NCI-H1048 (cell line): Measurements from ENCODE around the gene PP2D1.
"Not testable (repeated sequence)": the region's sequence is repeated elsewhere in the genome, so short reads cannot be mapped to it uniquely, and the experiment has no call there.

Source experiments
- DNase-seq: peaks from one replicate; lab custom pipeline; 2025; lab: John Stamatoyannopoulos, UW

PP2D1 gene

DNA sequence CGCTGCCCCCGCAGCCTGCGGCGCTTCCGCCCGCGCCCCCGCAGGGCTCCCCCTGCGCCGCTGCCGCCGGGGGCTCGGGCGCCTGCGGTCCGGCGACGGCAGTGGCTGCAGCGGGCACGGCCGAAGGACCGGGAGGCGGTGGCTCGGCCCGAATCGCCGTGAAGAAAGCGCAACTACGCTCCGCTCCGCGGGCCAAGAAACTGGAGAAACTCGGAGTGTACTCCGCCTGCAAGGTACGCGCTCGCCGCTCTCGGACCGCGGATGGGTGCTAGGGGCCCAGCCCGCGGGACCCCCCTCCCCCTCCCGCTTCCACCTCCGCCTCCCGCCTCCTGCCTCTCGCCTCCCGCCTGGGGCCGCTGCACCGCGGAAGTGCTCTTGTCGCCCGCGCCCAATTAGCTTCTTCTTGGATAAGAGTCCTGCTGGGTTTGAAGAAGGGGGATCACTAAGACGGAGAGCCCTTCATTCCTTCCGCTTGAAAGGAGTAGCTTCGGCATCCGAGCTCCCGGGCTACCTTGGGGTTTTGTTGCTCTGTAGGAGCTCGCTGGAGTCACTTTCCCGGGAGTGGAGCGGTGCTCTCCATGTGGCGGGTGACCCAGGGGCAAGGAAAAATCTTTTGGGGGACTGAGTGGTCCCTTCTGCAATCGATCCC is 28.6 kb upstream of the PP2D1 start:
- peak; percentile 31 for DNase-seq

DNA sequence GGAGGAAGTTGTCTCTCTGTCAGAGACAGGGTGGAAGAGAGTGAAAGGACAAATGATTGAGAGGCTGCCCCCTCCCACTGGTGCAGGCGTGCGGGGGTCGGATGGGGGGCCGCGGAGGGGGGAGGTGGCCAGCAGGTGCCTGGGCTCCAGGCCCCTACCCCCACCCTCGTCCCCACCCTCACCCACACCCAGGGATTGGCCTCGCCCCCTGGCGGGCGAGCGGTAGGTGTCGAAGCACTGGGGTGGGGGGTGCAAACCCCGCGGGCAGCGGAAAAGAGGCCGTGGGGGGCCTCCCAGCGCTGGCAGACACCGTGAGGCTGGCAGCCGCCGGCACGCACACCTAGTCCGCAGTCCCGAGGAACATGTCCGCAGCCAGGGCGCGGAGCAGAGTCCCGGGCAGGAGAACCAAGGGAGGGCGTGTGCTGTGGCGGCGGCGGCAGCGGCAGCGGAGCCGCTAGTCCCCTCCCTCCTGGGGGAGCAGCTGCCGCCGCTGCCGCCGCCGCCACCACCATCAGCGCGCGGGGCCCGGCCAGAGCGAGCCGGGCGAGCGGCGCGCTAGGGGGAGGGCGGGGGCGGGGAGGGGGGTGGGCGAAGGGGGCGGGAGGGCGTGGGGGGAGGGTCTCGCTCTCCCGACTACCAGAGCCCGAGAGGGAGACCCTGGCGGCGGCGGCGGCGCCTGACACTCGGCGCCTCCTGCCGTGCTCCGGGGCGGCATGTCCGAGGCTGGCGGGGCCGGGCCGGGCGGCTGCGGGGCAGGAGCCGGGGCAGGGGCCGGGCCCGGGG is 27.9 kb upstream of the PP2D1 start, which contains the start of gene KAT2B:
Gene KAT2B (plus strand): TSS at position 682 of the 783 bp plus-strand sequence. CDS start 32 bp downstream, at position 714.
- peak; percentile 29 for DNase-seq

DNA sequence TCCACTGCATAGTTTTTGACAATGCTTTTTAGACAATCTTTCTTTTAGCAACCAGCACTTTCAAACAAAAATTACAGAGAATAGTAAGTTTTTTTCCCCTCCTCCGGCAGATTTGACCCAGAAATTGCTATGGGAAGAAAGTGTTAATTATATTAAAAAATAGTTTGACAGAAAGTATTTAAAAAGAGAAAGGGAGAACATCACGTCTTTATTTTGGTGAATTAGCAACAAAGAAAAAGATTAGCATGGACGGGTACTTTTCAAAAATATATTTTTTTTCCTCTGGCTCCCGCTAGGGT is 27.4 kb upstream of the PP2D1 start:
- no peak for DNase-seq

DNA sequence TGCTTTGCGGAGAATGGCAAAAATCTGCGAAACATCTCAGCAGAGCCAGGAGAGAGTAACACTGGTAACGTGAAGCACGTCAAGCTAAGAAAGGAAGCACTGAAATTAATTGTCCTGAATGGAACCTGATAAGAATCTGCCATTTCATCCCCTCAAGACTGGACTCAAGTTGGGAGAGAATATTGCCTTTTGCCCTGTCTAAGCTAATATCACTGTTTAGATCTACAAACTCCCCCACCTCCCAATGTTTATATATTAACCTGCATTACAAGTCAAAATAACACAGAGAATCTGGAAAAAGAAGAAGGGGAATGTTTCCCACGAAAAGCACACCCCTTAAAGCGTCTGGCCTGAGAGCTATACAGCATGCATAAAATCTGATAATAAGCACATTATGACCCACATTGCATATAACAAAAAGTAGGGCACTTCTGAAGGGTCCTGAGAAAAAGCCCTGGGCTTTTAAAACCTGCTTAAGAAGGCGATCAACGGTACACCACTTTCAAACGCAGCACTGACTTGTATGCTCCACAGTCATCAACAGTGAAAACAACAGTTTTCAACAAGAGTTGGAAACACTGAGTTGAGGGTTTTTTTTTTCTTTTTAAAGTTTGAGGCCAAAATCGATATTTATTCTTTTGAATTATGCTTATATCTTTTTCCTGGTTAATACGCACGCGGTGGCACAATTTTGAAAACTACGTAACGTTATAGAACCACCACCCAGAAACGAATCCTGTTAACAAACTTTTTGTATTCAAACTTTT is 26.8 kb upstream of the PP2D1 start:
- DNase-seq, result no peak

DNA sequence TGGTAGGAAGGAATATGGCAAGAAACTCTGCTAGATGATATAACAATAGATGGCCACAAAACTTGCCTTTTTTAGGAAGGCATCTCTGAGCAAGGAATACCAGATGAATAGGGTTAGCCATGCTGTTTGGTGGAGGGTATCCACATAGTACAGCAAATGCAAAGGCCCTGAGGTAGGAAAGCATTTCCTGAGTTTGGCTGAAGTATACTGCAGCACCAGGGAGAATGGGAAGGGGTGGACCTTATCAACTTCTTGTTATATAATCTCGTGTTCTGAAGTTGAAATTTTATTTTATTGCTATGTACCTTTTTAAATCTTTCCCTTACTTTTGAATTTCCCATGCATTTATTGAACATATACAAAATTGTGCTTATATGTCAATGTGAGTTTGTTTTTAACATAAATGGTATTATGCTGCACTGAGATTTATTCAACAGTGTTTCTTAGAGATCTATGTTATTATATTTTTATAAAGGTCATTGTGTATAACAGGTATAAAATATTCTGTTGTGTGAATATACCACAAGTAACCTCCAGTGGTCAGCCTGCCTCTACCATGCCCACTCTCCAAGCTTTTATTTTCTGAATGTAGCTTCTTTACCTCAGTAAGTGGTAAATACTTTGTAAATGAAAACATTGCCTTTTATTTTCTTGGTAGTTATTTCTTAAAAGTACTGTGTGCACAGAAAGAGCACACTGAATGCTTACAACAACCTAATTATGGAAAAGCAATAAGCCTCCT is 25.4 kb upstream of the PP2D1 start:
- DNase-seq, result no peak

DNA sequence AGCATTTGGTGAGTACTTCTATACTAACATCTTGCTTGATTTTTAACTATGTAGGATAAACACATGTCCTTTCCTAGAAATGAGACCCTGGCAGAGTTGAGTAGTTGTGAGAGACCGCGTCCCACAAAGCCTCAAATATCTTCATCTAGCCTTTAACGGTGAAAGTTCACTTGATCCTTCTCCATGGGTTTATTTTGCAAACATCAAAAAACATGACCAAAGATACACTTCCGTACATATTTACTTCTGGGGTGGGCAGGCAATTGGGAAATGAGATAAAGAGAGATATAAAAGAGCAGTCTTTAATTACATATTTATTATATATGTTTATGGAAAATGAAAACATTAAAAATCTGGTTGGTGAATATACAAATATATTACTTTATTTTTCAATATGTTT is 23.0 kb upstream of the PP2D1 start:
- DNase-seq, result no peak

DNA sequence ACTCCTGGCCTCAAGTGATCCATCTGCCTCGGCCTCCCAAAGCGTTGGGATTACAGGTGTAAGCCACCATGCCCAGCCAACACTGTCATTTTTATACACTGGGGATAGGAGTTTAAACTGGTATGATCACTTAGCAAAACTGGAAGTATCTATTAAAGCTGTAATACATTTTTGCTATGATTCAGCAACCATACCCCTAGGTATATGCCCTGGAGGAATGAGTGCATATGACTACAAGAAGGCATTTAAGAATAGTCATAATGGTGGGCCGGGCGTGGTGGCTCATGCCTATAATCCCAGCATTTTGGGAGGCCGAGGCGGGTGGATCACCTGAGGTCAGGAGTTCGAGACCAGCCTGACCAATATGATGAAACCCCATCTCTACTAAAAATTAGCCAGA is 19.9 kb upstream of the PP2D1 start:
- DNase-seq, result not testable (repeated sequence)

DNA sequence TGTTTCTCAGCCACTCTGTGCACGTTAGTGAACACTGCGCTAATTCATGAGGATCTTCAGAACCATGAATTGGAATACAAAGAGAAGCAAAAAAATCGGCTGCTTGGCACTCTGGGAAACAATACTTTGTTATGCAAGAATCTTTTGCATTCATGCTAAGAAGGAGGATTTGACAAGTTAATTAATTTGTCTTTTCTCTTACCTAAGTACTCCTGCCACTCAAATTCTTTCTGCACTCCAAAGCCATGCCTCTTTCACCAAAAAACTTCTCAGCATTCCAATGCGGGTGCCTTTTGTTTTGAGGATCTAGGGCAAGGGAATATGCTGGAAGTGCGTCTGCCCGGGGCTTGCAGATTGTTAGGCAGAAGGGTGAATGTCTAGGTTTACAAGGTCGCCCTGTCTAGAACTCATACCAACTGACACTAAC is 16.9 kb upstream of the PP2D1 start:
- no peak for DNase-seq

DNA sequence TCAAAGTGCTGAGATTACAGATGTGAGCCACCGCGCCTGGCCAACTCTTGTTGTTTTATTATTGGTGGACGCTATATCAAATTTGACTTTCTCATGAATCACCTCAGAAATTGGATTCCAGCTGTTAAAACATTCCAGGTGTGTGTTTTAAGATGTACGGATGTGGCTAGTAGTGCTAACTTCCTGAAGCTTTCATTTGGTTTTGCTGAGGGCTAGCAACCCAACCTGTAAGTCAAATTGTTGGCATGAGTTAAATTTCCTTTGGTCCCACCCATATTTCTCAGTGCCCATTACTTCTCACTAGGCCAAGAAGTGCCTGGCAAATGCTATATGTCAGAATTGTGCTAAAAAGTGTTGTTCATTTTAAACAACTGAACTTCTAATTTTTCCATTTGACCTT is 15.1 kb upstream of the PP2D1 start:
- DNase-seq, result no peak

DNA sequence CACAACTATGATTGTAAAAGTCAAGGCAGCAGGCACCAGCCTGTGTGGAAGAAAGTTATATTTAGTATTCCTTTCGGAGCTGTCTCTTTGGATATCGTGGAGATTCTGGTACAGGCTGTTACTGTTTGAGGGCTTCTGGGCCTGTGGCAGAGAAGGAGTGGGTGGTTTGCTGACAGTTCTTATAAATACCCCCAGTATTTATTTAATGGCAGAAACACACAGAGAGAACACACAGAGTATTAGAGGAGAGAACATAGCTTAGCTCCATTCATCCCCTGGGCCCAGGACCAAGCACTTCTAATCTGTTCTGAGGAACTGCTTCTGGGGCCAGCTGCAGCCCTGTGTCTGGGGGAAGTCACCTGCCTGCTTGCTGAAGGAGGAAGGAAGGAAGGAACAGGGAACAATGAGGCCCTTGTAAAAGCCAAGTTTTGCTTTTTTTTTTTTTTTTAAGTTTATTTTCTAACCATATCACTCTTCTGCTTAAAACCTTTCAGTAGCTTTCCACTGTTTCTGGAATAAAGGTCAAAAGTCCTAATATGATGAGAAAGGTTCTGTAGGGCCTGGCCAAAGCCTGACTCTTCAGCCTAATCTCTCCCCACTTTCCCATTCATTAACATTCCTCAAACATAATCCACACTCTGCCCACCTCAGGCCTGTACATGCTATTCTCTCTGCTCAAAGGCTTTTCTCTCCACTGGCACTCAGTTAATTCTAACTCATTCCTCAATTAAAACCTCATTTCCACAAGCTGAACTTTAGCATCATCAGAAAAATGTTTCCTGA is 11.8 kb upstream of the PP2D1 start:
- DNase-seq, result no peak

DNA sequence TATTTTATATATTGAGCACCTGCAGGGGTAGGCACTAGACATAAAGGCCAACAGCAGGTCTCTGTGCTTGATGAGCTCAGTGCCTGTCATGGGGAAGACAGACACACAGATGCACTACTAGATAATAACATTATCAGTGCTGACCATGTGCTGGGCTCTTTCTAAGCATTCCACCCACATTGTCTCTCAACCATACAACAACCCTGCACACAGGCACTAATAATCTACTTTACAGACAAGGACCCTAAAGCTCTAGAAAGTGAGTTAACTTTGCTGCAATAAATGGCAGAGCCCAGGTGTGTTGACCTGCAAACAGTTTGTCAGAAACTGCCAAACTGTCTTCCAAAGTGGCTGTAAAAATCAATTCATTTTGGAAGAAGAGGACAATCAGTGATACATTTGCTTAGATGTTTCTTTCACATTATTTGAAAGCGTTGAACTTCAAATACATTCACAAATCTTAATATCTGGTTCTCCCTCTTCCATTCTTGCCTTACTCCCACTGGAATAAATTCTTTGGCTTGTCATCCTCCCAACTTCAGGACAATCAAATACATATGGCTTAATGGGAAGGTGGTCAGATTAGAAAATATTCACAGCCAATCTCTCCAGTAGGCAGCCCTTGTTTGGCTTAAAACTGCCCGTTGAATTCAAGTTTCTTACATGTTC is 11.0 kb upstream of the PP2D1 start:
- no peak for DNase-seq

DNA sequence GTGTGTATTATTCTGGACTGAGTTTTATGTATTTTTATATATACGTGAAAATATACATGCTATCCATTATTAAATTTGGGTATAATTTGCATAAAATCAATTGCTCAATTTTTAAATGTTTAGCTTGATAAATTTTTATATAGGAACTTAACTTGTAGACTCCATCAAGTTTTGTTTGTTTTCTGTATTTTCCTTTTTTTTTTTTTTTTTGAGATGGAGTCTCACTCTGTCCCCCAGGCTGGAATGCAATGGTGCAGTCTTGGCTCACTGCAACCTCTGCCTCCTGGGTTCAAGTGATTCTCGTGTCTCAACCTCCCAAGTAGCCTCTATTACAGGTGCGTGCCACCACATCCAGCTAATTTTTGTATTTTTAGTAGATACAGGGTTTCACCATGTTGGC is 4.0 kb upstream of the PP2D1 start:
- DNase-seq, result not testable (repeated sequence)

DNA sequence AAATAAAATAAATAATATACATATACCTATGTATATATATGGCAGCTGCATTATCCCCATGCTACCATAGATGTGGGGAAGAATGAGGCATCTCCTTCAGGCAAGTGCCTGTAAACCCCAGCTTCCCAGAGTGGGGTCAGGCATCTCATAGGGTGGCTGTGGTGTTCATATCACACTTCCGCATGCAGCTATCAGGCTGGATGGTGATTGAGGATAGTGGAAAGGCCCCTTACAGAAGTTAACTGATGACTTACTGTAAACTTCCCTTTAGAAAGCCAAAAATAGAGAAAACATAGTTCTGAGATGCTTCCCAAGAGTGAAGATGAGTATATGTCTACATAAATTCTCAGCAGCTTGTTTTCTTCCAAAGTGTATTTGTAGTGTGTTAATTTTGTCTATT is 3.5 kb upstream of the PP2D1 start:
- DNase-seq, result no peak

DNA sequence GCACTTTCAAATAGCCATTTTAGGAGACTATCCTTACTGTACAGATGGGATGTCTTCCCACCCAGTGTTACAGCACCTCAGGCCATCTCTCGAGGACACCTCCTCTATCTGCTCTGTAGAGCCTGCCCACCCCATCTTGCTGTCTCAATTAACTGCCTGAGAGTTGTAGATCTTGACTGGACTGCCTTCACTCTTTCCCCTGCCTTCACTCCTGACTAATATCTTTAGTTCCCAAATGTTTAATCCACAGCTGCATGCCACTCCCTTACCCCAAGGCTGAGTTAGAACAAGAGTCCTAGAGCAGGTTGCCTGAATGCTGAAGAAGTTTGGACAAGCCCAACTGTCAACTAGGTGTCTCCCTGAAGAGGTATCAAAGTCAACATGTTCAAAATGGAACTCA is 1.3 kb upstream of the PP2D1 start:
- DNase-seq, result no peak

DNA sequence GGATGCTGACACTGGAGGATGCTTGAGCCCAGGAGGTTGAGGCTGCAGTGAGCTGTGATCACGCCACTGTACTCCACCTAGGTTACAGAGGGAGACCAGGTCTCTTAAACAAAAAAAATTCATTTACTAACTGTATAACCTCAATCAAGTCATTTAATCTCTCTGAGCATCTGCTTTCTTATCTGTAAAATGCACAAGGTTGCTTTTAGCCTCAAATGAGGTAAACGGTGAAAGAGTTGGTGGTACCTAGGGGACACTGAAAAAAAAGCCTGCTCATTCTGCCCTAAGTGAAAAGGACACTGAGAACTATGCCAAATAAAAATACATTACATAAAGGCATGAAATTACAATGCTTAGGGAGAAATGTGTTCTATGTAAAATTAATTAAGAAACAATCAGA is 3.4 kb downstream of the PP2D1 start:
- DNase-seq, result no peak

DNA sequence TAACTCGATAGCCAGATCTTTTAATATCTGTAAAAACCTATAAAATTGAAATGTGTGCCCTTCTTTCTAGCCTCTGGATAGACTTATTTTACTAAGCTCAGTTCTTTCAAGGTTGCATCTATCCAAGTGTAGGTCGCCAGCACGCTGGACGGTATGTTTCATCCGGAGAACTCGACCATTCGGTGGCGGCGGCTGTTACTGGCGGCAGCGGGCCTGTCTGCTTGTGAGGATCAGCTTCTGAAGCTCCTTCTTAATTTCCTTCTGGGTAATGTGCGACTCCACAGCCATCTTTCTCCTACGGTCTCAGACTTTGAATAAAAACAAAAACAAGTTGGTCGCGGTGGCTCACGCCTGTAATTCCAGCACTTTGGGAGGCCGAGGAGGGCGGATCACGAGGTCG is 4.1 kb downstream of the PP2D1 start:
- no peak for DNase-seq

DNA sequence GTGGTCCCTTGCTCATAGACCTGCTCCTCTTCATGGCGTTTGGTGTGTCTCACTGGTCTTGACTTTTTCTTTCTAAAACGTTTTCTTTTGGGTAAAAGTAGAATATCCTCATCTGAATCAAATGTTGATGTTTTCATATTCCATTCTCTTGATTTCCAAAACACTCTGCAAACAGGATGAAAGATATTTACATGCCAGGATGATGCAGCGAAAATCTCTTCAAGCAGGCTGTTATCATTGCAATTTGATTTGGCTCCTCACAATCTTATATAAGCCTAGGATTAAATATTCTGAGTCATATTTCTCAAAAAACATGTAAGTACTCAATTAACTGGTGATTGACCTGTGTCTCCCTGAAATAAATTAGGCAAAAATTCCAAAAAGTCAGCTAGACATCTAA is 10.1 kb downstream of the PP2D1 start:
- DNase-seq, result no peak

DNA sequence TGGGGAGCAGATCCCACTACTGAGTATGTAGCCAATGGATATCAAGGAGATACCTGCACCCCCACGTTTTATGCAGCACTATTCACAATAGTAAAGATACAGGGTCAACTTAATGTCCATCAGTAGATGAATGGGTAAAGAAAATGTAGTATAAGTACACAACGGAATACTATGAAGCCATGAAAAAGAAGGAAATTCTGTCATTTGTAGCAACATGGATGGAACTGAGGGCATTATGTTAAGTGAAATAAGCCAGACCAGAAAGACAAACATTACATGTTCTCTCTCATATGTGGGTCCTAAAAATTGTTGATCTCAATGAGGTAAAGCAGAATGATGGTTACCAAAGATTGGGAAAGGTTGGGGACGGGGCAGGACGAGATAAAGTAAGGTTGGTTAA is 14.6 kb downstream of the PP2D1 start:
- no peak for DNase-seq

DNA sequence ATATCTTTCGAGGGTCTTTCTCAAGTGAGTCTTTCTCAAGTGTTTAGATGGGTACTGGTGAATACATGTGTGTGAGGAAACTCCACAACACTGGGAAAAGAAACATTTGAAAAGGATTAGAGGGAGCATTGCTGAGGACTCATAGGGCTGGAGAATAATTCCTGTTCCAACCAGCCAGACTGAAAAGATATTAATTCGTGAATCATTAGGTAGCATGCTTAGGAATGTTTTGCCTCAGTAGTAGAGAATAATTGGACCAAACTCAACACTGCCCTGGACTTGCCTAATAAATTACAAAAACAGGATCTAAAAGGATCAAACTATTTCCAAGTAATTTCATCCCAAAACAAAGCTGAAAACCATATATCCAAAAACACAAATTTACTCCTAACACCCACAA is 17.3 kb downstream of the PP2D1 start:
- DNase-seq, result no peak

DNA sequence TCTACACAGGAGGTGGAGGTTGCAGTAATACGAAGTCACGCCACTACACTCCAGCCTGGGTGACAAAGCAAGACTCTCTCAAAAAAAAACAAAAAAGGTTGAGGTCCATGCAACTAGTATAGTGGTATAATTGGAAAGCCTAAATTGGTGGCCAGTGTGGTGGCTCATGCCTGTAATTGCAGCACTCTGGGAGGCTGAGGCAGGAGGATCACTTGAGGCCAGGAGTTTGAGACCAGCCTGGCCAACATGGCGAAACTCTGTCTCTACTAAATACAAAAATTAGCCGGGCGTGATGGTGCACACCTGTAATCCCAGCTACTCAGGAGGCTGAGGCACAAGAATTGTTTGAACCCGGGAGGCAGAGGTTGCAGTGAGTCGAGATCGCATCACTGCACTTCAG is 23.2 kb downstream of the PP2D1 start:
- DNase-seq, result not testable (repeated sequence)

DNA sequence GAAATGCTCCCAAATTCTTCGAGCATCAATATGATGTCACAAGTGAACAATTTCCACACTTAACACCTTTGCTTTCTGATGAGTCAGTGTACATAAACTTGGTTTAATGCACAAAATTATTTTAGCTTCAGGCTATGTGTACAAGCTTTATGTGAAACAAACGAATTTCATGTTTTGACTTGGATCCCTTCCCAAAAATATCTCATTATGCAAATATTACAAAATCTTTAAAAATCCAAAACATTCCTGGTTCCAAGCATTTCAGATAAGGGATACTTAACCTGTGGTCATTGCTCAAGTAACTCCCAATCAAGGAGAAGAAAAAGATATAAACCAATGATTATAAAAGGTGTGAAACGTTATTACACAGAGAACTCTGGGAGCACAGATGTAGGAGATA is 40.0 kb downstream of the PP2D1 start:
- peak; percentile 63 for DNase-seq
